Glutamatergic neuron (in vitro differentiated cells): ENCODE results near the gene SLC15A2. TPM values are rescaled to one million over a fixed set of nuclear protein-coding genes. Genes with fewer than 3 reads are reported as not detected.

Experiments used
- DNase-seq: peaks from one replicate; pipeline ENCODE4 v3.0.0; 2022
- H3K27ac Mint-ChIP-seq: one replicate; pipeline ENCODE4 v1.8.0; 2020; ENCODE audit warnings: mild to moderate bottlenecking, mixed read lengths, inconsistent platforms; ENCODE audit not compliant: unreplicated experiment
- H3K27me3 Mint-ChIP-seq: one replicate; pipeline ENCODE4 v1.8.0; 2020; ENCODE audit warnings: mild to moderate bottlenecking, moderate library complexity, mixed read lengths, inconsistent platforms; ENCODE audit not compliant: unreplicated experiment
- H3K36me3 Mint-ChIP-seq: one replicate; pipeline ENCODE4 v1.8.0; 2020; ENCODE audit warnings: mild to moderate bottlenecking, mixed read lengths, inconsistent platforms; ENCODE audit not compliant: unreplicated experiment
- H3K4me1 Mint-ChIP-seq: one replicate; pipeline ENCODE4 v1.8.0; 2020; ENCODE audit warnings: mild to moderate bottlenecking, low read depth, mixed read lengths, inconsistent platforms; ENCODE audit not compliant: unreplicated experiment
- H3K4me3 Mint-ChIP-seq: one replicate; pipeline ENCODE4 v1.8.0; 2020; ENCODE audit warnings: mild to moderate bottlenecking, mixed read lengths, inconsistent platforms; ENCODE audit not compliant: unreplicated experiment
- H3K9me3 Mint-ChIP-seq: one replicate; pipeline ENCODE4 v1.8.0; 2020; ENCODE audit warnings: mild to moderate bottlenecking, moderate library complexity, mixed read lengths, inconsistent platforms; ENCODE audit not compliant: unreplicated experiment
- total RNA-seq: library from RNA; stranded (reverse); fragmentation: NEBNext Ultra II Directional; extraction: Animal tissue kit (Norgen Biotek cat#: 25700); gene quantifications from one replicate; pipeline ENCODE4 v1.2.1, GENCODE V29; 2021; ENCODE audit not compliant: unreplicated experiment
- TF ChIP-seq, protein P1 (sequence below): fragments of 200-600 bp; sonication (generic); IDR thresholded peaks from one replicate; pipeline ENCODE4 v1.5.0; 2021; ENCODE audit not compliant: partially characterized antibody, unreplicated experiment

The SLC15A2 gene
- total RNA-seq, 1 donor from 2014 or later, result 0.64 TPM

DNA sequence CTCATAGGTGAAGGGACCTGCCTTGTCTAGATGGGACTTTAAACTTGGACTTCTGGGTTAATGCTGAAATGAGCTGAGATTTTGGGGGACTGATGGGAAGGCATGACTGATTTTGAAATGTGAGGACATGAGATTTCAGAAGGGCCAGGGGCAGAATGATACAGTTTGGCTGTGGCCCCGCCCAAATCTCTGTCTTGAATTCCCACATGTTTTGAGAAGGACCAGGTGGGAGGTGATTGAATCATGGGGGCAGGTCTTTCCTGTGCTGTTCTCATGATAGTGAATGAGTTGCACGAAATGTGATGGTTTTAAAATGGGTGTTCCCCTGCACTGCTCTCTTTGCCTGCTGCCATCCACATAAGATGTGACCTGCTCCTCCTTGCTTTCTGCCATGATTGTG lies 85.0 kb downstream of the SLC15A2 start:
- Mint-ChIP-seq H3K27ac (no peak overlapping the region), H3K4me1 (no peaks in the 10 kb centered on the region), H3K36me3 (peaks cover 9% of the 10 kb centered on the region), H3K4me3 (no peak overlapping the region), H3K27me3 (no peaks in the 10 kb centered on the region), H3K9me3 (peaks cover 6% of the 10 kb centered on the region)
- DNase-seq, result no peak
- TF ChIP-seq, protein P1, sequence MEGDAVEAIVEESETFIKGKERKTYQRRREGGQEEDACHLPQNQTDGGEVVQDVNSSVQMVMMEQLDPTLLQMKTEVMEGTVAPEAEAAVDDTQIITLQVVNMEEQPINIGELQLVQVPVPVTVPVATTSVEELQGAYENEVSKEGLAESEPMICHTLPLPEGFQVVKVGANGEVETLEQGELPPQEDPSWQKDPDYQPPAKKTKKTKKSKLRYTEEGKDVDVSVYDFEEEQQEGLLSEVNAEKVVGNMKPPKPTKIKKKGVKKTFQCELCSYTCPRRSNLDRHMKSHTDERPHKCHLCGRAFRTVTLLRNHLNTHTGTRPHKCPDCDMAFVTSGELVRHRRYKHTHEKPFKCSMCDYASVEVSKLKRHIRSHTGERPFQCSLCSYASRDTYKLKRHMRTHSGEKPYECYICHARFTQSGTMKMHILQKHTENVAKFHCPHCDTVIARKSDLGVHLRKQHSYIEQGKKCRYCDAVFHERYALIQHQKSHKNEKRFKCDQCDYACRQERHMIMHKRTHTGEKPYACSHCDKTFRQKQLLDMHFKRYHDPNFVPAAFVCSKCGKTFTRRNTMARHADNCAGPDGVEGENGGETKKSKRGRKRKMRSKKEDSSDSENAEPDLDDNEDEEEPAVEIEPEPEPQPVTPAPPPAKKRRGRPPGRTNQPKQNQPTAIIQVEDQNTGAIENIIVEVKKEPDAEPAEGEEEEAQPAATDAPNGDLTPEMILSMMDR, result no peak

DNA sequence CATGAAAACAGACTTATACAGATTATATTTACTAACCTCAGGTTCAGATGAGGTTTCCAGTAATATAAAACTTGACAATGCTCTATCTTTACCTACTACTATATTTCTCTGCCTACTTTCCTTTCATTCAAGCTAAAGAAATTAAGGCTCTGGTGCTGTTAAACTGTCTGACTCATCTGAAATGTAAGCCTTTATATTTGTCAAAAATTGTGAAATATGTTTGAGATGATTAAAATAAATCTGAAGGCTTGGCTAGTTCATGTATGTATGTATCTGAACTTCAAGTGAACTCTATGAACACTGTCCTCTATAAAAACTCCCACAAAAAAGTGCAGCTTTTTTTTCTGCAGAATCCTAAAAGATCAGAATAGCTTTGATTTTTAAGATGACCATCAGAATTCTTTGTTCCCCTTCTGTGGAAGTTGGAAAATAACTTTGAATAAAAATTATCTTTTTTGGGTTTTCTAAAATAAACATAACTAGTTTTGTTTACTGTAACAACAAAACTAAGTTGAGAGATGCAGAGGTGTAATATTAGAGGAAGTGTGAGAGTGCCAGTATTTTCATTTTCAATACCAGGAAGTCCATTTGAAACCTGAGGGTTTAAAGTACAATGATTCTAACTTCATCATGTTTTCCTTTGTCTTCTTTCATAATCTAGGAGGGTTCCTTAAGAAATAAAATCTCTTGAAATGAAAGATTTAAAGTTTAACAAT lies 85.7 kb downstream of the SLC15A2 start:
- H3K27ac Mint-ChIP-seq, result no peak overlapping the region
- TF ChIP-seq, protein P1, result no peak
- H3K36me3 Mint-ChIP-seq, result peaks cover 9% of the 10 kb centered on the region
- DNase-seq, result no peak
- no peak overlapping the region for H3K4me3 Mint-ChIP-seq
- H3K9me3 Mint-ChIP-seq, result peaks cover 6% of the 10 kb centered on the region
- H3K27me3 Mint-ChIP-seq, result no peaks in the 10 kb centered on the region
- H3K4me1 Mint-ChIP-seq, result no peaks in the 10 kb centered on the region

DNA sequence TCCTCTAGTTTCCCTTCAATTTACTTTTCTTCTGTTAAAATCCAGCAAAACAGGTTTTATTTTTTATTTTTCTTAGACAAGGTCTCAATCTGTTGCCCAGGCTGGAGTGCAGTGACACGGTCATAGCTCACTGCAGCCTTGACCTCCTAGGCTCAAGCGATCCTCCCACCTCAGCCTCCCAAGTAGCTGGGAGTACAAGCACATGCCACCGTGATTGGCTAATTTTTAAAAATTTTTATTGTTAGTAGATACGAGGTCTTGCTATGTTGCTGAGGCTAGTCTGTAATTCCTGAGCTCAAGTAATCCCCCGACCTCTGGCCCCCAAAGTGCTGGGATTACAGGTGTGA lies 86.2 kb downstream of the SLC15A2 start:
- Mint-ChIP-seq H3K4me3 (no peak overlapping the region), H3K27ac (no peak overlapping the region), H3K4me1 (no peaks in the 10 kb centered on the region), H3K36me3 (peaks cover 14% of the 10 kb centered on the region), H3K27me3 (no peaks in the 10 kb centered on the region), H3K9me3 (peaks cover 6% of the 10 kb centered on the region)
- TF ChIP-seq, protein P1, result no peak
- DNase-seq, result no peak

DNA sequence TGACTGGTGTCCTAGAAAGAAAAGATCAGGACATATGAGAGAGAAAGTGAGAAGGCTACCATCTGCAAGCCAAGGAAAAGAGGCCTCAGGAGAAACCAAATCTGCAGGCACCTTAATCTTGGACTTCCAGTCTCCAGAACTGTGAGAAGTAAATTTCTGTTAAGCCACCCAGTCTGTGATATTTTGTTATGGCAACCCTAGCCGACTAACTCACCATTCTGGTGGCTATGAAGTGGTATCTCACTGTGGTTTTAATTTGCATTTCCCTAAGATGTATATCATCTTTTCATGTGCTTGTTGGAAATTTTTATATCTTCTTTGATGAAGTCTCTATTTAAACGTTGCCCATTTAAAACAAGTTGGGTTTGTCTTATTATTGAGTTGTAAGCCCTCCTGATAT lies 87.3 kb downstream of the SLC15A2 start:
- Mint-ChIP-seq H3K27ac (no peak overlapping the region), H3K4me1 (no peaks in the 10 kb centered on the region), H3K27me3 (no peaks in the 10 kb centered on the region), H3K9me3 (peaks cover 6% of the 10 kb centered on the region), H3K4me3 (no peak overlapping the region), H3K36me3 (peaks cover 14% of the 10 kb centered on the region)
- DNase-seq, result no peak
- TF ChIP-seq, protein P1, result no peak

DNA sequence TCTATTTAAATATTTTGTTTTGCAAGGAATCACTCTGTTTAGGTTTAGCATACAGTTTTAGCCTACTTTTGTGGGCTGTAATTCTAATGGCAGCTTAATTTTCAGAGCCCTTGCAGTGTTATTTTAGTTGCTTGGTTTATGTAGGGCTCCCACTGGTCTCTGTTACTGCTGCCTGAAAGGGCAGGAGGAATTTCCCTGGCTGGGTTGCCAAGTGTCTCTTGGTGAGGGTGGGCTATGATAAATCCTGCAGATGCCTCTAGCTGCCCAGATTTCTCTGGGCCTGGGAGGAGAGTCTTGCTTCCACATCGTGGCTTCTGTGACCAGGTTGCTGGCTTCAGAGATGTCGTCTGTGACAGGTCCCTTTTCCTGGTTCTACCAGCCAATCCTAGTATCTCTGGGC lies 91.6 kb downstream of the SLC15A2 start:
- TF ChIP-seq, protein P1, result no peak
- H3K4me1 Mint-ChIP-seq, result no peaks in the 10 kb centered on the region
- H3K27ac Mint-ChIP-seq, result no peak overlapping the region
- H3K4me3 Mint-ChIP-seq, result no peak overlapping the region
- H3K36me3 Mint-ChIP-seq, result peaks cover 14% of the 10 kb centered on the region
- DNase-seq, result no peak
- H3K27me3 Mint-ChIP-seq, result no peaks in the 10 kb centered on the region
- H3K9me3 Mint-ChIP-seq, result peaks cover 6% of the 10 kb centered on the region
